ENCODE measurements around the gene RAD21L1.

- TF ChIP-seq CTCF (conservative IDR thresholded peaks at IDR 0.05 in 1 of 2, IDR thresholded peaks at IDR 0.05 in 1 of 2; ENCODE audit: low read depth in 1 of 2, low read length in 2 of 2) (no peak), EZH2 (IDR thresholded peaks at IDR 0.05; ENCODE audit: low read length, missing control alignments) (no peak)
These were observed 10.3 kb upstream of the RAD21L1 start for GRCh38 chr20:1215386-1216170.

All from fibroblast of lung (primary cell).